Measurements from ENCODE around the gene PGAP1.
A peak's percentile ranks its signal among the peaks of the same experiment; 100 is the strongest.

PGAP1 gene

GRCh38 chr2:196875414-196875813 lies 51.1 kb downstream of the PGAP1 start:
- DNase-seq, result no peak

- DNase-seq, result no peak
These were observed 53.0 kb downstream of the PGAP1 start for GRCh38 chr2:196873511-196873910.

- no peak for DNase-seq
These were observed 71.9 kb downstream of the PGAP1 start for GRCh38 chr2:196854629-196855028.

- DNase-seq, result no peak
These were observed 73.0 kb downstream of the PGAP1 start for GRCh38 chr2:196853301-196854087.

GRCh38 chr2:196851088-196851487 lies 75.4 kb downstream of the PGAP1 start:
- DNase-seq, result no peak

GRCh38 chr2:196849895-196850294 lies 76.6 kb downstream of the PGAP1 start:
- DNase-seq, result peak; percentile 8

- DNase-seq, result no peak
These were observed 80.2 kb downstream of the PGAP1 start for GRCh38 chr2:196846295-196846694.

GRCh38 chr2:196845371-196845770 lies 81.1 kb downstream of the PGAP1 start:
- DNase-seq, result no peak

GRCh38 chr2:196840171-196840570 lies 86.3 kb downstream of the PGAP1 start:
- no peak for DNase-seq

GRCh38 chr2:196839574-196839973 lies 86.9 kb downstream of the PGAP1 start:
- DNase-seq, result no peak

GRCh38 chr2:196836440-196836839 lies 90.1 kb downstream of the PGAP1 start:
- DNase-seq, result no peak

- no peak for DNase-seq
These were observed 95.8 kb downstream of the PGAP1 start for GRCh38 chr2:196830701-196831100.

GRCh38 chr2:196827356-196827755 lies 99.2 kb downstream of the PGAP1 start:
- no peak for DNase-seq

GRCh38 chr2:196823750-196824522 lies 102.6 kb downstream of the PGAP1 start:
- DNase-seq, result no peak

GRCh38 chr2:196821195-196821594 lies 105.3 kb downstream of the PGAP1 start:
- DNase-seq, result no peak

- DNase-seq, result no peak
These were observed 117.2 kb downstream of the PGAP1 start, which contains the start of gene C2orf66 for GRCh38 chr2:196809260-196809659. TSS of gene C2orf66 (minus strand) at chr2:196809355. CDS start at chr2:196809336, 19 bp downstream.

GRCh38 chr2:196808083-196808665 lies 118.3 kb downstream of the PGAP1 start:
- DNase-seq, result peak; percentile 37

GRCh38 chr2:196804381-196804780 lies 122.1 kb downstream of the PGAP1 start:
- no peak for DNase-seq

- DNase-seq, result no peak
These were observed 124.1 kb downstream of the PGAP1 start for GRCh38 chr2:196802401-196802800.

- no peak for DNase-seq
These were observed 124.7 kb downstream of the PGAP1 start for GRCh38 chr2:196801674-196802261.

- DNase-seq, result no peak
These were observed 127.5 kb downstream of the PGAP1 start for GRCh38 chr2:196798980-196799379.

GRCh38 chr2:196792865-196793264 lies 133.6 kb downstream of the PGAP1 start:
- DNase-seq, result no peak

GRCh38 chr2:196783431-196784094 lies 142.9 kb downstream of the PGAP1 start:
- DNase-seq, result no peak

Data from NCI-H524 treated with DMSO at 0.1 percent for 48 hours (cell line).